ENCODE measurements around the gene CAPN10. TPM values are rescaled to one million over a fixed set of nuclear protein-coding genes. Genes with fewer than 3 reads are reported as not detected.

CAPN10 gene
- total RNA-seq, 4 donors from 2014 or later = 6.8 to 12.2 (median 7.5) TPM

GRCh38 chr2:240576036-240576435, 10.5 kb upstream of the CAPN10 start:
- in situ Hi-C loops (cut with MboI; ENCODE audit: low sequenced_read_pairs in 4 of 4) = no loop called here
- H3K27me3 ChIP-seq = no peaks in the 10 kb centered on the region
- peaks cover 0 to 4% of the 10 kb centered on the region in 2 donors for H3K4me1 ChIP-seq
- H3K9me3 ChIP-seq = no peaks in the 10 kb centered on the region
- no peak overlapping the region for H3K4me3 ChIP-seq
- intact Hi-C loops (cut with DNase I; ENCODE audit: low total_unique reads) = no loop called here
- ATAC-seq (no peak), DNase-seq (no peak)
- TF ChIP-seq POLR2A (IDR thresholded peaks at IDR 0.05) = no peak
- TF ChIP-seq CTCF (IDR thresholded peaks at IDR 0.05 in 4 of 5, conservative IDR thresholded peaks at IDR 0.05 in 1 of 5) = no peak
- no peak overlapping the region for H3K27ac ChIP-seq
- peaks cover 0 to 40% of the 10 kb centered on the region in 2 donors for H3K36me3 ChIP-seq

GRCh38 chr2:240576436-240577205, 9.9 kb upstream of the CAPN10 start:
- Histone ChIP-seq H3K4me3 (no peak overlapping the region), H3K9me3 (no peaks in the 10 kb centered on the region), H3K4me1 (peaks cover 0 to 4% of the 10 kb centered on the region in 2 donors), H3K27me3 (no peaks in the 10 kb centered on the region), H3K36me3 (peaks cover 0 to 40% of the 10 kb centered on the region in 2 donors), H3K27ac (no peak overlapping the region)
- TF ChIP-seq CTCF (IDR thresholded peaks at IDR 0.05 in 4 of 5, conservative IDR thresholded peaks at IDR 0.05 in 1 of 5) (no peak), POLR2A (IDR thresholded peaks at IDR 0.05) (no peak)
- intact Hi-C loops (cut with DNase I; ENCODE audit: low total_unique reads) (no loop called here), in situ Hi-C loops (cut with MboI; ENCODE audit: low sequenced_read_pairs in 4 of 4) (no loop called here)
- ATAC-seq = no peak
- no peak for DNase-seq

GRCh38 chr2:240577281-240578109, 9.0 kb upstream of the CAPN10 start:
- DNase-seq = no peak
- in situ Hi-C loops (cut with MboI; ENCODE audit: low sequenced_read_pairs in 4 of 4) (no loop called here), intact Hi-C loops (cut with DNase I; ENCODE audit: low total_unique reads) (no loop called here)
- no peak for ATAC-seq
- Histone ChIP-seq H3K4me1 (peaks cover 0 to 4% of the 10 kb centered on the region in 2 donors), H3K4me3 (no peak overlapping the region), H3K27me3 (no peaks in the 10 kb centered on the region), H3K27ac (no peak overlapping the region), H3K36me3 (peaks cover 0 to 40% of the 10 kb centered on the region in 2 donors), H3K9me3 (no peaks in the 10 kb centered on the region)
- TF ChIP-seq POLR2A (IDR thresholded peaks at IDR 0.05) (no peak), CTCF (IDR thresholded peaks at IDR 0.05 in 4 of 5, conservative IDR thresholded peaks at IDR 0.05 in 1 of 5) (no peak)

- peaks cover 0 to 4% of the 10 kb centered on the region in 2 donors for H3K4me1 ChIP-seq
- DNase-seq (no peak), ATAC-seq (no peak)
- H3K27ac ChIP-seq = no peak overlapping the region
- no peak for TF ChIP-seq POLR2A (IDR thresholded peaks at IDR 0.05)
- TF ChIP-seq CTCF (IDR thresholded peaks at IDR 0.05 in 4 of 5, conservative IDR thresholded peaks at IDR 0.05 in 1 of 5) = no peak
- H3K4me3 ChIP-seq = no peak overlapping the region
- H3K36me3 ChIP-seq = peaks cover 0 to 39% of the 10 kb centered on the region in 2 donors
- intact Hi-C loops (cut with DNase I; ENCODE audit: low total_unique reads) = no loop called here
- no peaks in the 10 kb centered on the region for H3K9me3 ChIP-seq
- H3K27me3 ChIP-seq = no peaks in the 10 kb centered on the region
- in situ Hi-C loops (cut with MboI; ENCODE audit: low sequenced_read_pairs in 4 of 4) = no loop called here
These were observed 8.5 kb upstream of the CAPN10 start for GRCh38 chr2:240578110-240578450.
